SK-N-SH treated with all-trans-retinoic acid at 6 μM for 48 hours (cell line): ENCODE measurements around the gene NBAS.

Experiments
- ATAC-seq: fragments of 200-7000 bp; cut with Tn5 transposase; 3 replicates; pipeline ENCODE4 v1.9.1; 2020; ENCODE audit warnings: mild to moderate bottlenecking, moderate library complexity
- ARNTL ChIP-seq: fragments of 450-650 bp; formaldehyde crosslinking; IDR thresholded peaks from 2 replicates; pipeline ENCODE4 v1.5.0; 2020; ENCODE audit warnings: low read depth, mild to moderate bottlenecking, moderate library complexity, borderline replicate concordance
- BACH2 ChIP-seq: fragments of 250-450 bp; sonication (Bioruptor Pico); IDR thresholded peaks from 2 replicates; pipeline ENCODE4 v1.9.0; 2021; ENCODE audit warnings: mild to moderate bottlenecking, borderline replicate concordance
- CREB5 ChIP-seq: fragments of 250-450 bp; sonication (Bioruptor Pico); IDR thresholded peaks from 2 replicates; pipeline ENCODE4 v1.5.1; 2020; ENCODE audit warnings: low read depth, mild to moderate bottlenecking, moderate library complexity
- CSDC2 ChIP-seq: fragments of 250-450 bp; sonication (Bioruptor Pico); IDR thresholded peaks from 2 replicates; pipeline ENCODE4 v1.5.0; 2020; ENCODE audit warnings: mild to moderate bottlenecking, moderate library complexity
- GLIS3 ChIP-seq: fragments of 250-450 bp; sonication (Bioruptor Pico); IDR thresholded peaks from 2 replicates; pipeline ENCODE4 v1.5.0; 2020; ENCODE audit warnings: mild to moderate bottlenecking, moderate library complexity
- ISL1 ChIP-seq: fragments of 250-450 bp; sonication (Bioruptor Pico); IDR thresholded peaks from 2 replicates; pipeline ENCODE4 v2.1.2; 2022; ENCODE audit warnings: mild to moderate bottlenecking, moderate library complexity
- OSR1 ChIP-seq: fragments of 250-450 bp; sonication (Bioruptor Pico); IDR thresholded peaks from 2 replicates; pipeline ENCODE4 v1.8.0; 2022; ENCODE audit warnings: moderate library complexity, mild to moderate bottlenecking, inconsistent platforms
- PATZ1 ChIP-seq: fragments of 250-450 bp; sonication (Bioruptor Pico); IDR thresholded peaks from 2 replicates; pipeline ENCODE4 v1.8.0; 2020; ENCODE audit warnings: mild to moderate bottlenecking, moderate library complexity, borderline replicate concordance
- POU6F1 ChIP-seq: fragments of 250-450 bp; sonication (Bioruptor Pico); IDR thresholded peaks from 2 replicates; pipeline ENCODE4 v1.8.0; 2021; ENCODE audit warnings: low read depth, mild to moderate bottlenecking, moderate library complexity, borderline replicate concordance
- PPARA ChIP-seq: fragments of 250-450 bp; sonication (Bioruptor Pico); IDR thresholded peaks from 2 replicates; pipeline ENCODE4 v1.5.0; 2020; ENCODE audit warnings: mild to moderate bottlenecking, borderline replicate concordance
- RARB ChIP-seq: fragments of 250-450 bp; sonication (Bioruptor Pico); IDR thresholded peaks from 2 replicates; pipeline ENCODE4 v1.8.0; 2021; ENCODE audit warnings: mild to moderate bottlenecking, moderate library complexity
- SNAI2 ChIP-seq: fragments of 250-450 bp; sonication (Bioruptor Pico); IDR thresholded peaks from 2 replicates; pipeline ENCODE4 v1.5.0; 2020; ENCODE audit warnings: mild to moderate bottlenecking, moderate library complexity
- TCF4 ChIP-seq: fragments of 250-450 bp; sonication (Bioruptor Pico); IDR thresholded peaks from 2 replicates; pipeline ENCODE4 v1.8.0; 2021; ENCODE audit warnings: mild to moderate bottlenecking, moderate library complexity, borderline replicate concordance
- TOX ChIP-seq: fragments of 250-450 bp; sonication (Bioruptor Pico); IDR thresholded peaks from 2 replicates; pipeline ENCODE4 v1.8.0; 2021; ENCODE audit warnings: mild to moderate bottlenecking, moderate library complexity, borderline replicate concordance
- ZFP3 ChIP-seq: fragments of 250-450 bp; sonication (Bioruptor Pico); IDR thresholded peaks from 2 replicates; pipeline ENCODE4 v1.5.0; 2020; ENCODE audit warnings: mild to moderate bottlenecking, moderate library complexity
- ZFP30 ChIP-seq: fragments of 450-650 bp; formaldehyde crosslinking; IDR thresholded peaks from 2 replicates; pipeline ENCODE4 v1.5.0; 2022; ENCODE audit warnings: mild to moderate bottlenecking, moderate library complexity
- ZNF565 ChIP-seq: fragments of 450-650 bp; formaldehyde crosslinking; conservative IDR thresholded peaks from 2 replicates; pipeline ENCODE4 v1.5.0; 2020; ENCODE audit warnings: low read depth, mild to moderate bottlenecking, moderate library complexity
- ZNF70 ChIP-seq: fragments of 450-650 bp; formaldehyde crosslinking; IDR thresholded peaks from 2 replicates; pipeline ENCODE4 v1.5.0; 2020; ENCODE audit warnings: mild to moderate bottlenecking, moderate library complexity
- ZNF8 ChIP-seq: fragments of 450-650 bp; formaldehyde crosslinking; IDR thresholded peaks from 2 replicates; pipeline ENCODE4 v1.5.0; 2020; ENCODE audit warnings: mild to moderate bottlenecking, moderate library complexity

The NBAS gene

GRCh38 chr2:15163326-15163725 lies 397.8 kb downstream of the NBAS start (continued):
- TF ChIP-seq CREB5 (CRISPR knock-in tag) = no peak
- TF ChIP-seq SNAI2 (CRISPR knock-in tag) = no peak
- no peak for TF ChIP-seq ZNF70 (CRISPR knock-in tag)
- no peak for TF ChIP-seq ZFP3 (CRISPR knock-in tag)
- TF ChIP-seq ISL1 (CRISPR knock-in tag) = no peak
- no peak for TF ChIP-seq ARNTL
- no peak for TF ChIP-seq GLIS3 (CRISPR knock-in tag)
- TF ChIP-seq OSR1 = no peak

GRCh38 chr2:15162620-15163019 lies 398.5 kb downstream of the NBAS start:
- TF ChIP-seq TCF4 (CRISPR knock-in tag) = no peak
- no peak for ATAC-seq

- ATAC-seq = no peak
- no peak for TF ChIP-seq PATZ1 (CRISPR knock-in tag)
- no peak for TF ChIP-seq ZNF8 (CRISPR knock-in tag)
- no peak for TF ChIP-seq SNAI2 (CRISPR knock-in tag)
- TF ChIP-seq POU6F1 (CRISPR knock-in tag) = no peak
Observed at GRCh38 chr2:15160201-15160991, 400.7 kb downstream of the NBAS start.

GRCh38 chr2:15159751-15160177 lies 401.4 kb downstream of the NBAS start:
- ATAC-seq = peak; percentile 77
- TF ChIP-seq ZNF70 (CRISPR knock-in tag) = no peak
- TF ChIP-seq ZNF8 (CRISPR knock-in tag) = no peak
- TF ChIP-seq CSDC2 (CRISPR knock-in tag) = no peak
- no peak for TF ChIP-seq PPARA
- TF ChIP-seq RARB = no peak
- TF ChIP-seq ZFP3 (CRISPR knock-in tag) = no peak
- TF ChIP-seq ZFP30 = no peak
- TF ChIP-seq TOX (CRISPR knock-in tag) = no peak
- TF ChIP-seq ZNF565 (CRISPR knock-in tag) = no peak
- no peak for TF ChIP-seq PATZ1 (CRISPR knock-in tag)
- TF ChIP-seq POU6F1 (CRISPR knock-in tag) = no peak
- TF ChIP-seq BACH2 = no peak
